GM06990 (cell line): ENCODE measurements around the gene CYS1.
A peak's percentile ranks its signal among the peaks of the same experiment; 100 is the strongest.

Source experiments
- DNase-seq: peaks from one replicate; pipeline ENCODE4 v3.0.0-alpha.2; 2011; ENCODE audit not compliant: insufficient read length; ENCODE audit errors: extremely low read depth
- H3K27me3 ChIP-seq: replicated peaks from 2 replicates; pipeline ENCODE4 v1.6.0; 2011; ENCODE audit warnings: low read length; ENCODE audit not compliant: control insufficient read depth, insufficient read depth
- H3K36me3 ChIP-seq: 2 replicates; pipeline ENCODE4 v1.5.1; 2011; ENCODE audit warnings: low read length; ENCODE audit not compliant: control insufficient read depth, insufficient read depth
- H3K4me3 ChIP-seq: replicated peaks from 2 replicates; pipeline ENCODE4 v1.5.1; 2011; ENCODE audit warnings: low read depth, mild to moderate bottlenecking, control low read depth, low read length
- TF ChIP-seq, protein P1 (sequence below): IDR thresholded peaks from 2 replicates; pipeline ENCODE4 v1.5.1; 2011; ENCODE audit warnings: low read length, control low read depth, mild to moderate bottlenecking, inconsistent platforms; ENCODE audit not compliant: insufficient read depth, poor library complexity, severe bottlenecking

The CYS1 gene

DNA sequence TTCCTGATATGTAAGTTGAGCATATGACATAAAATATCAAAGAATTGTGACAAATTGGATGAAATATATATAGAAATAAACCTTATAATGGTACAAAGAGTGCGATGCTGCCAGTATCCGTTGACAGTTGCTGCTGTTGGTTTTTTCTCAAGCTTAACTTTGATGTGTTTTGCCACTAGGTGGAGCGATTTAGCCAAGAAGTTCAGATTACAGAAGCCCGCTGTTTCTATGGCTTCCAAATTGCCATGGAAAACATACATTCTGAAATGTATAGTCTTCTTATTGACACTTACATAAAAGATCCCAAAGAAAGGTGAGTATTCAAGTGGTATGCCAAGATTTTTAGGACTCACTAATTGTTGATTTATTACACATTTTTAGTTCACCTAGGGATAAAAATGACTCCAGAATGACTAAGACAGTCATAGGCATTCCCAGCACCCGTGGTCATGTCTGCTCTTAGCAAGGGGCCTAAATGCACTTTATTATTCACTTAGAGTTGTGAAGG, 44.4 kb upstream of the CYS1 start:
- no peak for DNase-seq
- TF ChIP-seq, protein P1, sequence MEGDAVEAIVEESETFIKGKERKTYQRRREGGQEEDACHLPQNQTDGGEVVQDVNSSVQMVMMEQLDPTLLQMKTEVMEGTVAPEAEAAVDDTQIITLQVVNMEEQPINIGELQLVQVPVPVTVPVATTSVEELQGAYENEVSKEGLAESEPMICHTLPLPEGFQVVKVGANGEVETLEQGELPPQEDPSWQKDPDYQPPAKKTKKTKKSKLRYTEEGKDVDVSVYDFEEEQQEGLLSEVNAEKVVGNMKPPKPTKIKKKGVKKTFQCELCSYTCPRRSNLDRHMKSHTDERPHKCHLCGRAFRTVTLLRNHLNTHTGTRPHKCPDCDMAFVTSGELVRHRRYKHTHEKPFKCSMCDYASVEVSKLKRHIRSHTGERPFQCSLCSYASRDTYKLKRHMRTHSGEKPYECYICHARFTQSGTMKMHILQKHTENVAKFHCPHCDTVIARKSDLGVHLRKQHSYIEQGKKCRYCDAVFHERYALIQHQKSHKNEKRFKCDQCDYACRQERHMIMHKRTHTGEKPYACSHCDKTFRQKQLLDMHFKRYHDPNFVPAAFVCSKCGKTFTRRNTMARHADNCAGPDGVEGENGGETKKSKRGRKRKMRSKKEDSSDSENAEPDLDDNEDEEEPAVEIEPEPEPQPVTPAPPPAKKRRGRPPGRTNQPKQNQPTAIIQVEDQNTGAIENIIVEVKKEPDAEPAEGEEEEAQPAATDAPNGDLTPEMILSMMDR = peak; percentile 45
- peak overlapping the region; percentile 90 for H3K4me3 ChIP-seq
- H3K36me3 ChIP-seq = peaks cover 7% of the 10 kb centered on the region
- H3K27me3 ChIP-seq = no peaks in the 10 kb centered on the region

DNA sequence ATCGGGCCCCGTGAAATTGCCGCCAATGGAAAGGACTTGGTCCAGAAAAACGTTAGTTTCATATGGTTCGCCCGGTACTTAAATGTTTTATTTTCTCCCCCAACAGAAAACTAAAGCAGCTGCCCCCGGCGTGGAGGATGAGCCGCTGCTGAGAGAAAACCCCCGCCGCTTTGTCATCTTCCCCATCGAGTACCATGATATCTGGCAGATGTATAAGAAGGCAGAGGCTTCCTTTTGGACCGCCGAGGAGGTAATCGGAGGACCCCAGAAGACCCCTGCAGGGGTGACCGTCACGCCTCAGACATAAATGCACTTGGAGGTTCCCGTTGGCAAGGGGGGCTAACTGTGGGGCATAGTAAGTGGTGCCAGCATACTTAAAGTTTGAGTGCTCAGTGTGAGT, 43.1 kb upstream of the CYS1 start:
- DNase-seq = no peak
- H3K36me3 ChIP-seq = peaks cover 7% of the 10 kb centered on the region
- H3K4me3 ChIP-seq = peak overlapping the region; percentile 90
- no peaks in the 10 kb centered on the region for H3K27me3 ChIP-seq
- TF ChIP-seq, protein P1 = no peak

DNA sequence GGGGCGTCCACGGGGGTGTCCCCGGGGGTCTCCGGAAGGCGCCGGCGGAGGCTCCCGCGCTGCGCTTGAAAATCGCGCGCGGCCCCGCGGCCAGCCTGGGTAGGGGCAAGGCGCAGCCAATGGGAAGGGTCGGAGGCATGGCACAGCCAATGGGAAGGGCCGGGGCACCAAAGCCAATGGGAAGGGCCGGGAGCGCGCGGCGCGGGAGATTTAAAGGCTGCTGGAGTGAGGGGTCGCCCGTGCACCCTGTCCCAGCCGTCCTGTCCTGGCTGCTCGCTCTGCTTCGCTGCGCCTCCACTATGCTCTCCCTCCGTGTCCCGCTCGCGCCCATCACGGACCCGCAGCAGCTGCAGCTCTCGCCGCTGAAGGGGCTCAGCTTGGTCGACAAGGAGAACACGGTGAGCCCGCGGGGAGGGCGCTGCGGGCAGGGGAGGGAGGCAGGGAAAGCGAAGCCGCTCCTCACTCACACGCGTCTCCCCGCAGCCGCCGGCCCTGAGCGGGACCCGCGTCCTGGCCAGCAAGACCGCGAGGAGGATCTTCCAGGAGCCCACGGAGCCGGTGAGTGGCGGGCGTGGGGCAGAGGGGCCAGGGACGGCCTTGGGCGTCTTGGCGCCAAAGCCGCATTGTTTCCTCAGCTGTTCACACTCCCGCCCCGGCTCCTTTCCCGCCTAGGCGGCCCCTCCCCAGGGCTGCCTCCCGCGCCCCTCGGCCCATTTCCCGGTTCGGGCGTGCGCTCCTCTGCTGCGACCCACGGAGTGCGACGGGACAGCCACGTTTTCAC, 42.5 kb upstream of the CYS1 start, which contains the start of gene RRM2:
Gene RRM2 (plus strand): TSS at position 240 of the 781 bp plus-strand sequence. CDS start 60 bp downstream, at position 300.
- TF ChIP-seq, protein P1 = no peak
- Histone ChIP-seq H3K36me3 (peaks cover 7% of the 10 kb centered on the region), H3K27me3 (no peaks in the 10 kb centered on the region), H3K4me3 (peak within 1 kb of the TSS; percentile 90)
- DNase-seq = peak; percentile 96

DNA sequence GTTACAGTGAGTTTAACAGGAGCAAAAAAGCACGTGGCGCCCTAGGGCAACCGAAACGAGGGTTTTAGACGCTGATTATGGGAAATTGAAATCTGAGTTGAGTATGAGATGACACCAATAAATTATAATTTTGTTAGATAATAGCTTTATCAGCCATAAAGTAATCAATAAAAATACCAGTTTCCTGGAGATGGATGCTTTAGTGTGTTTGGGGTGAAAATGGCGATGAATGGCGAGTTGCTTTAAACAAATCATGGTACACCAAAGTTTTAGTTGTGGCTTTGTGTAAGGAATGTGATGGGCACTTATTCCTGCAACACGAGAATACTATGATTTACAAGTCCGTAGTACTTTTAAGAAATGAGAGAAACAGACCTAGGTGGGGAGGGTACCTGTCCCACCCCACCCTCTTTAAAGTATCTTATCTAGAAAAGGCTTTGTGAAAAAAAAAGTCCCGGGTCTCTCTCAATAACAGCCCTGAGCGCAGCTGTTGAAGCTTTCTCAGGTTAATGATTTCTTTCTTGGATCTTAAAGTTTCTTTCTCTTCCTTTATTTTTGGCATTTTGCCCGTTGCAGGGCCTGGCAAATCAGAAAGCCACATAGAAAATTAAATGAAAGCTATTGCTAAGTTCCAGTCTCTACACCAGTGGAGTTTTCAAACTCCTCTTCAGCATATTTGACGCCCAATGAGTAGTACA, 40.8 kb upstream of the CYS1 start:
- DNase-seq = no peak
- Histone ChIP-seq H3K36me3 (peaks cover 3% of the 10 kb centered on the region), H3K4me3 (peak overlapping the region; percentile 90), H3K27me3 (no peaks in the 10 kb centered on the region)
- TF ChIP-seq, protein P1 = no peak

DNA sequence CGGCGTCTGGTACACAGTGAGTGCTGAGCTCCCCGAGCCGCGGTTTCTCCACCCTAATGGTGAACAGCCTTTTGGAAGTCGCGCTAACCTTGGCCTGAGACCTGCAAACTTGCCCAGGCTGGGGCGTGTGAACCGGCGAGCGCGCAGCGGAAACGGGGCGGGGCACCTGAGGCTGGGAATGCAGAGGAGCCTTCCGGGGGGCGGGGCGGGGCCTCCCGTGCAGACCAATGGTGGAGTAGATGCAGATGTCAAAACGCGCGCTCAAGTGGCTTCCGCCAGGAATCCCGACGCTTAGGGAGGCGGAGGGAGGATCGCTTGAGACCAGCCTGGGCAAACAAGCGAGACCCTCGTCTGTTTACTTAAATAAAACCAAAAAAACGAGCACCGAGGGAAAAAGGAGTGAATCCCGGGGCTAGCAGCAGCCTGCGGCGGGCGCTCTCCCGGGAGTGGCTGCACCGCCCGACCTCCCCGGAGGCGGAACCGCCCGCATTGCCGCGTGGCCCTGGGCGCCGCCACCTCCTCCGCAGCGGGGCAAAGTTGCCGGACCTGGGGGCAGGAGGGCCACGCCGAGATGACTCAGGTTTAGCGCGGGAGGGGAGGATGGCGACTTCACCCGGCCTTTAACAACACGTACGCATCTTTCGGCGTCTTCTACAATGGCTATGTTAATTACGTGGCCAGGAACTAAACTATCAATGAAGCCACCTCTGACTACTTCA, 40.1 kb upstream of the CYS1 start:
- H3K4me3 ChIP-seq = peak overlapping the region; percentile 90
- DNase-seq = peak; percentile 98
- H3K36me3 ChIP-seq = peaks cover 3% of the 10 kb centered on the region
- TF ChIP-seq, protein P1 = no peak
- H3K27me3 ChIP-seq = no peaks in the 10 kb centered on the region
